Mucosa of descending colon (tissue), 3 donors: ENCODE measurements around the gene RBM19. TPM values are rescaled to one million over a fixed set of nuclear protein-coding genes. Genes with fewer than 3 reads are reported as not detected.

Source experiments
- ATAC-seq: fragments of 200-7000 bp; cut with Tn5 transposase; one replicate; pipeline ENCODE4 v1.9.1; 2020; ENCODE audit warnings: mild to moderate bottlenecking, moderate library complexity
- DNase-seq, 3 donors: peaks; one replicate each; pipeline ENCODE4 v3.0.0-alpha.2; 2020
- H3K36me3 ChIP-seq: fragments of 200-600 bp; one replicate; pipeline ENCODE4 v1.8.0; 2021; ENCODE audit warnings: low read depth, mild to moderate bottlenecking
- H3K4me1 ChIP-seq: fragments of 200-600 bp; one replicate; pipeline ENCODE4 v1.8.0; 2021; ENCODE audit warnings: low read depth, mild to moderate bottlenecking
- H3K4me3 ChIP-seq: fragments of 200-600 bp; one replicate; pipeline ENCODE4 v1.8.0; 2021; ENCODE audit warnings: mild to moderate bottlenecking
- H3K9me3 ChIP-seq: fragments of 200-600 bp; one replicate; pipeline ENCODE4 v1.8.0; 2021; ENCODE audit warnings: mild to moderate bottlenecking
- intact Hi-C, 2 donors: fragments of 100-400 bp; cut with DNase I in 1 of 2; cut with micrococcal nuclease in 1 of 2; formaldehyde crosslinking; loops; one replicate each; pipeline versions ENCODE4 v1.11.0 to v1.11.1; 2022; cut with DNase I, micrococcal nuclease
- total RNA-seq, 3 donors: library from RNA; stranded (reverse); fragmentation: NEBNext Ultra II Directional in 2 of 3; extraction: Animal tissue kit (Norgen Biotek cat#: 25700) in 2 of 3; gene quantifications; one replicate each; pipeline versions ENCODE4 v1.2.1 to v1.2.4, GENCODE V29; 2021 to 2023
- TF ChIP-seq, protein P1 (sequence below): fragments of 200-600 bp; IDR thresholded peaks from one replicate; pipeline ENCODE4 v1.8.0; 2022; ENCODE audit warnings: antibody characterized with exemption, mild to moderate bottlenecking
- donor health status: DM: no; HTN: no; CAD: no; lungs with moderate emphysema.
- donor health status: DM: no; HTN: no; CAD: no.
- donor health status: DM: no; HTN: yes; CAD: no.

RBM19 gene
- total RNA-seq, 3 donors from 2014 or later = 22.5 to 38.4 (median 32.9) TPM

- TF ChIP-seq, protein P1, sequence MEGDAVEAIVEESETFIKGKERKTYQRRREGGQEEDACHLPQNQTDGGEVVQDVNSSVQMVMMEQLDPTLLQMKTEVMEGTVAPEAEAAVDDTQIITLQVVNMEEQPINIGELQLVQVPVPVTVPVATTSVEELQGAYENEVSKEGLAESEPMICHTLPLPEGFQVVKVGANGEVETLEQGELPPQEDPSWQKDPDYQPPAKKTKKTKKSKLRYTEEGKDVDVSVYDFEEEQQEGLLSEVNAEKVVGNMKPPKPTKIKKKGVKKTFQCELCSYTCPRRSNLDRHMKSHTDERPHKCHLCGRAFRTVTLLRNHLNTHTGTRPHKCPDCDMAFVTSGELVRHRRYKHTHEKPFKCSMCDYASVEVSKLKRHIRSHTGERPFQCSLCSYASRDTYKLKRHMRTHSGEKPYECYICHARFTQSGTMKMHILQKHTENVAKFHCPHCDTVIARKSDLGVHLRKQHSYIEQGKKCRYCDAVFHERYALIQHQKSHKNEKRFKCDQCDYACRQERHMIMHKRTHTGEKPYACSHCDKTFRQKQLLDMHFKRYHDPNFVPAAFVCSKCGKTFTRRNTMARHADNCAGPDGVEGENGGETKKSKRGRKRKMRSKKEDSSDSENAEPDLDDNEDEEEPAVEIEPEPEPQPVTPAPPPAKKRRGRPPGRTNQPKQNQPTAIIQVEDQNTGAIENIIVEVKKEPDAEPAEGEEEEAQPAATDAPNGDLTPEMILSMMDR = no peak
- Histone ChIP-seq H3K4me3 (no peak overlapping the region), H3K4me1 (no peaks in the 10 kb centered on the region), H3K36me3 (no peaks in the 10 kb centered on the region), H3K9me3 (no peaks in the 10 kb centered on the region)
- ATAC-seq (no peak), DNase-seq (no peak)
- intact Hi-C loops = no loop called here
Measured at GRCh38 chr12:113911971-113912759, 54.0 kb downstream of the RBM19 start.

DNA sequence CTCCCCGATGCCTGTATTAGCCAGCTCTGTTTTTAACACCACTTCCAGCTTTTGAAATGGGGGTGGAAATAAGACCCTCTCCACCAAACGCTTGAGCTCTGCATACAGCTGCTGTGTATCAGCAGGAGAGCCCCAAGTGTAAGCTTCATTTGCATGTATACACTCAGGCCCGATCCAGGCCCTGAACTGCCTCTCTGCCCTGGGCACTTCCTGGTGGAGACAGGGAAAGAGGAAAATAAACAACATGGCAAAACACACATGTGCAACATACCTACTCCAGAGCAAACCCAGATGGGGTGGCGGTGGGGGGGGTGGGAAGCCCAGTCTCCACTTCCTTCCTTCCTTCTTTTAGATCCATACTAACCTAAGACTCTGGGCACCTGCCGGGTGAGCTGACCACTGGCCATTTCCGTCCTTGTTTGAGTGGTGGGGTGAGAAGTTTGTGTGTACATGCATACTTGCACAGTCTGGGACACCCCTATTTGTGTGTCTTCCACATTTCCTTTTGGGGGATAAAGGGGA, 55.3 kb downstream of the RBM19 start:
- Histone ChIP-seq H3K4me1 (no peaks in the 10 kb centered on the region), H3K36me3 (no peaks in the 10 kb centered on the region), H3K4me3 (no peak overlapping the region), H3K9me3 (no peaks in the 10 kb centered on the region)
- TF ChIP-seq, protein P1 = no peak
- DNase-seq = no peak
- intact Hi-C loops = no loop called here
- no peak for ATAC-seq

DNA sequence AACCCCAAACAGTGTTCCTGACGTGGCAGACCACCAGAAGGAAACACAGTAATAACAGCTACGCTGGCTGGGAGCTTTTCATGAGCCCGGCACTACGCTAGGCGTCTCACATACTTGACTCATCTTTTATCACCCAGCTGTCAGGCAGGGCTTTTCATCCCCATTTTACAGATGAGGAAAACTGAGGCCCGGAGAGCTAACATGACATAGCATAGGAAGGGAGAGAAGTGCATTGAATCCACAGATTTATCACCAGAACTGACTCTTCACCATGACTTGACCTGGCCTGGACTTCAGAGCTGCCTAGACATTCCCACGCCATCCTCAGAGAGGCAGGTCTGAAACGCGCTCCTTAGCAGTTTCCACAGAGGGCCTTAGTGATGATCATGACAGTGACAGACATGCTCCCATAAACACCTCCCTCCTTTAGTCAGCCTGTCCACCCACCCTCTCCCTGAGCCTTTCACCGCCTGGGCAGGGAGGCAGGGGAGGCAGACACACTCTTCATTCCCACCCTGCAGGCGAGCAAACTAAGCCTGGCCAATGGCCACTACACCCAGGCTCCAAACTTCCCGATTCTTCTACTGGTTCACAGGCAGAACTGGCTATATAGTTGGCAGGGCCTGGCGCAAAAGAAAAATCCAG, 56.2 kb downstream of the RBM19 start:
- no peak for DNase-seq
- TF ChIP-seq, protein P1 = no peak
- intact Hi-C loops = no loop called here
- Histone ChIP-seq H3K9me3 (no peaks in the 10 kb centered on the region), H3K4me3 (no peak overlapping the region), H3K36me3 (no peaks in the 10 kb centered on the region), H3K4me1 (no peaks in the 10 kb centered on the region)
- no peak for ATAC-seq

DNA sequence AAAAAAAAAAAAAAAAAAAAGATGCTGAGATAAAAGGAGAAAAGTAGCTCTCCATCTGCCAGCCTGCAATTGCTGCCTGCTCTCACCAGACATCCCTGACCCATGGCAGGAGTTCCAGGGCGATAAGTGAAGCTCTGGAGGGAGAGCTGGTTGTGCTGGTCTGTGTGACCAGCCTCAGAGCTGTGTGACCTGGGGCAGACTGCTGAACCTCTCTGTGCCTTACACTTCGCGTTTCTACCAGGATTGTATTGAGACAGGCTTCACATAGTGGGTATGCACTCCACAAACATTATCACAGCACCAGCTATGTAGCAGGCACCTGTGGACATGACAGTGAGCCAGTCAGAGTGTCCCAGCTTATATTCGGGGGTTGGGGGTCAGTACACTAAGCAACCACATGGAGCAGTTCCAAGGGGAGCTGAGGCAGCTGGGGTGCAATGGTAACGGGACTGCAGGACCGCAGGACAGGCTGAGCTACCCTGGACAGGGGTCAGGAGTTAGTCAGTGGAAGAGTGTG, 57.5 kb downstream of the RBM19 start:
- no peaks in the 10 kb centered on the region for H3K4me1 ChIP-seq
- no peak for ATAC-seq
- H3K4me3 ChIP-seq = no peak overlapping the region
- intact Hi-C loops = no loop called here
- DNase-seq = no peak
- TF ChIP-seq, protein P1 = no peak
- no peaks in the 10 kb centered on the region for H3K9me3 ChIP-seq
- no peaks in the 10 kb centered on the region for H3K36me3 ChIP-seq

DNA sequence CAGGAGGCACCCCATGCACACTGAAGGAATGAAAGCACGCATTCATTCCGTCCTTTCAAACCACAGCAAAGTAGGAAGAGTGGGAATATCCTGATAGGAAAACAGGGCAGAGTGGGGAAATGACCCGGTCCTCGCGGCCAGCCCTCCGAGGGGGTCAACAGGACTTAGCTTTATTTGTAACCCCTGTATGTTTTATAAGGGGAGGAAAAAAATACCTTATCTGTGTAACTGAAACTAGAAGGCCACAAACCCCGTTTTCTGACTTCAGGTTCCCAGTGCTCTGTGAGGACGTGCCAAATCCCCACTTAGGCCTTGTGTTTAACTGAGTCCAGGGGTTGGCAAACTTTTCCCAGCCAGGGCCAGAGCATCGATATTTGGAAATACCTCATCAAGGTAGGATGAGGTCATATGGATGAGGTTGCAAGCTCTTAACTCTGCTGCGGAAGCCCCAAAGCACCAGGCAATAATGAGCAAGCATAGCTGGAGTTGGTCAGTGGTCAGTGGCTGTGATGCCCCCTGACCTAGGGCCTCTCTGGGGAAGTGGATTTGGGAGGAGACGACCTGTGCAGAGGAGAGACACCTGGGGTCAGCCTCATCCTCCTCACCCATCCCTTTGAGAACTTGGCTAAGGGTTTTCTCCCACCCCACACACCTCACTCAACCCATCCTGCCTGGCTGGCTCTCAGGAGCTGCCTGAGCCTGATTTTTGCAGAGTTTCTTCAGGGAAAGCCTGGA, 58.5 kb downstream of the RBM19 start:
- DNase-seq = no peak
- Histone ChIP-seq H3K4me1 (no peaks in the 10 kb centered on the region), H3K36me3 (no peaks in the 10 kb centered on the region), H3K9me3 (no peaks in the 10 kb centered on the region), H3K4me3 (no peak overlapping the region)
- ATAC-seq = no peak
- TF ChIP-seq, protein P1 = no peak
- intact Hi-C loops = no loop called here
